Gastrocnemius medialis (tissue), 4 donors: ENCODE measurements around the gene XPNPEP2. TPM values are rescaled to one million over a fixed set of nuclear protein-coding genes. Genes with fewer than 3 reads are reported as not detected.

ENCODE experiments used
- ATAC-seq, 2 donors: fragments of 150-250 bp; one replicate each; pipeline ENCODE4 v1.9.1; 2016
- DNase-seq, 2 donors: peaks; one replicate each; pipeline ENCODE4 v3.0.0-alpha.2; 2019
- H3K27ac ChIP-seq, 4 donors: fragments of 200-600 bp; sonication (generic); 1 replicate in 1 of 4; 2 replicates in 3 of 4; pipeline ENCODE4 v1.5.1; 2016 to 2018; ENCODE audit warnings: mild to moderate bottlenecking in 2 of 4, moderate library complexity in 1 of 4
- H3K27me3 ChIP-seq, 3 donors: fragments of 200-600 bp; sonication (generic) in 2 of 3; 1 replicate in 1 of 3; 2 replicates in 2 of 3; pipeline versions ENCODE4 v1.5.1 to v1.6.0; 2016 to 2019; ENCODE audit warnings: mild to moderate bottlenecking in 1 of 3, moderate library complexity in 1 of 3
- H3K36me3 ChIP-seq, 2 donors: fragments of 200-600 bp; sonication (generic) in 1 of 2; one replicate each; pipeline ENCODE4 v1.5.1; 2017 to 2018
- H3K4me1 ChIP-seq, 2 donors: fragments of 200-600 bp; sonication (generic) in 1 of 2; one replicate each; pipeline ENCODE4 v1.5.1; 2016 to 2017; ENCODE audit warnings: mild to moderate bottlenecking in 2 of 2
- H3K4me3 ChIP-seq, 4 donors: fragments of 200-600 bp; sonication (generic) in 3 of 4; 1 replicate in 1 of 4; 2 replicates in 3 of 4; pipeline ENCODE4 v1.5.1; 2016 to 2019; ENCODE audit warnings: mild to moderate bottlenecking in 2 of 4
- H3K9me3 ChIP-seq, 3 donors: fragments of 200-600 bp; sonication (generic) in 2 of 3; 1 replicate in 1 of 3; 2 replicates in 2 of 3; pipeline ENCODE4 v1.5.1; 2016 to 2019
- CTCF ChIP-seq, 5 experiments: fragments of 450-650 bp in 3 of 5; fragments of 200-600 bp in 2 of 5; sonication (generic) in 2 of 5; IDR thresholded peaks in 4 of 5; conservative IDR thresholded peaks in 1 of 5; 1 replicate in 4 of 5; 2 replicates in 1 of 5; pipeline ENCODE4 v1.5.1; 2016 to 2019; ENCODE audit warnings: antibody characterized with exemption in 5 of 5, mild to moderate bottlenecking in 3 of 5, moderate library complexity in 3 of 5
- POLR2A ChIP-seq, 2 donors: fragments of 450-650 bp; IDR thresholded peaks; one replicate each; pipeline ENCODE4 v1.6.1; 2017; ENCODE audit warnings: antibody characterized with exemption in 2 of 2, mild to moderate bottlenecking in 2 of 2, moderate library complexity in 2 of 2
- in situ Hi-C, 4 donors: fragments of 200-750 bp; cut with MboI; loops; one replicate each; pipeline versions ENCODE4 v1.15.0 to v1.8.0; 2017; ENCODE audit warnings: low sequenced_read_pairs in 4 of 4
- intact Hi-C: fragments of 100-400 bp; cut with DNase I; formaldehyde crosslinking; loops from one replicate; pipeline ENCODE4 v1.15.1; 2023; ENCODE audit warnings: low total_unique reads
- total RNA-seq, 4 donors: library from RNA; depleted of rRNA; stranded (reverse); fragments of >200 nt; gene quantifications; one replicate each; pipeline versions ENCODE4 v1.1.0 to v1.2.3, GENCODE V29; 2016

The XPNPEP2 gene
- total RNA-seq, 4 donors from 2014 or later: 0.15 to 2.0 (median 0.87) TPM

GRCh38 chrX:129783291-129783713 is 44.5 kb downstream of the XPNPEP2 start:
- TF ChIP-seq CTCF (IDR thresholded peaks at IDR 0.05 in 4 of 5, conservative IDR thresholded peaks at IDR 0.05 in 1 of 5) (no peak), POLR2A (IDR thresholded peaks at IDR 0.05) (no peak)
- Histone ChIP-seq H3K27me3 (no peaks in the 10 kb centered on the region), H3K27ac (no peak overlapping the region), H3K4me1 (no peaks in the 10 kb centered on the region), H3K4me3 (no peak overlapping the region), H3K9me3 (no peaks in the 10 kb centered on the region), H3K36me3 (no peaks in the 10 kb centered on the region)
- DNase-seq: no peak
- intact Hi-C loops (no loop called here), in situ Hi-C loops (no loop called here)
- no peak for ATAC-seq

- in situ Hi-C loops: no loop called here
- intact Hi-C loops: no loop called here
- H3K4me1 ChIP-seq: no peaks in the 10 kb centered on the region
- no peaks in the 10 kb centered on the region for H3K9me3 ChIP-seq
- ATAC-seq (no peak), DNase-seq (no peak)
- no peaks in the 10 kb centered on the region for H3K27me3 ChIP-seq
- H3K27ac ChIP-seq: no peak overlapping the region
- TF ChIP-seq POLR2A (IDR thresholded peaks at IDR 0.05) (no peak), CTCF (IDR thresholded peaks at IDR 0.05 in 4 of 5, conservative IDR thresholded peaks at IDR 0.05 in 1 of 5) (no peak)
- no peak overlapping the region for H3K4me3 ChIP-seq
- H3K36me3 ChIP-seq: no peaks in the 10 kb centered on the region
Observed at GRCh38 chrX:129784371-129784770, 45.6 kb downstream of the XPNPEP2 start.

GRCh38 chrX:129785160-129785947 is 46.6 kb downstream of the XPNPEP2 start:
- TF ChIP-seq POLR2A (IDR thresholded peaks at IDR 0.05) (no peak), CTCF (IDR thresholded peaks at IDR 0.05 in 4 of 5, conservative IDR thresholded peaks at IDR 0.05 in 1 of 5) (no peak)
- DNase-seq: no peak
- Histone ChIP-seq H3K27me3 (no peaks in the 10 kb centered on the region), H3K36me3 (no peaks in the 10 kb centered on the region), H3K4me3 (no peak overlapping the region), H3K4me1 (no peaks in the 10 kb centered on the region), H3K27ac (no peak overlapping the region), H3K9me3 (no peaks in the 10 kb centered on the region)
- intact Hi-C loops: no loop called here
- no peak for ATAC-seq
- in situ Hi-C loops: no loop called here

GRCh38 chrX:129786210-129786651 is 47.5 kb downstream of the XPNPEP2 start:
- Histone ChIP-seq H3K4me1 (no peaks in the 10 kb centered on the region), H3K9me3 (no peaks in the 10 kb centered on the region), H3K4me3 (no peak overlapping the region), H3K27me3 (no peaks in the 10 kb centered on the region), H3K27ac (no peak overlapping the region), H3K36me3 (no peaks in the 10 kb centered on the region)
- DNase-seq (no peak), ATAC-seq (no peak)
- TF ChIP-seq CTCF (IDR thresholded peaks at IDR 0.05 in 4 of 5, conservative IDR thresholded peaks at IDR 0.05 in 1 of 5) (no peak), POLR2A (IDR thresholded peaks at IDR 0.05) (no peak)
- in situ Hi-C loops: no loop called here
- intact Hi-C loops: no loop called here
